ENCODE results near the gene ANKRD13B. TPM values are rescaled to one million over a fixed set of nuclear protein-coding genes. Genes with fewer than 3 reads are reported as not detected.
"Not testable (repeated sequence)": the region's sequence is repeated elsewhere in the genome, so short reads cannot be mapped to it uniquely, and the experiment has no call there.

Gene ANKRD13B
- total RNA-seq, 1 experiment from 2014 or later = 17.9 TPM

GRCh38 chr17:29645515-29646051 is 52.7 kb downstream of the ANKRD13B start:
- Mint-ChIP-seq H3K27me3 (ENCODE audit: insufficient read depth, unreplicated experiment) (no peaks in the 10 kb centered on the region), H3K4me1 (ENCODE audit: insufficient read depth, unreplicated experiment) (peaks cover 21% of the 10 kb centered on the region), H3K36me3 (ENCODE audit: insufficient read depth, unreplicated experiment) (peaks cover 19% of the 10 kb centered on the region), H3K27ac (ENCODE audit: low read depth, unreplicated experiment) (peak overlapping the region; percentile 87), H3K4me3 (ENCODE audit: unreplicated experiment) (peak overlapping the region; percentile 45), H3K9me3 (ENCODE audit: unreplicated experiment) (no peaks in the 10 kb centered on the region)
- ChIA-PET POLR2A (interaction anchor here (0.6 to 2.0 kb wide), 10 partner anchors 17 to 285 kb away, joined by 3 to 11 read pairs (median 4); partner anchors contain the start of gene SSH2), CTCF (interaction anchor here (0.7 to 0.8 kb wide), 2 partner anchors 59 to 278 kb away, joined by 3 to 6 read pairs; no protein-coding TSS in a partner anchor)
- DNase-seq (ENCODE audit: unreplicated experiment) = peak; percentile 63
- no peak for TF ChIP-seq CTCF (IDR thresholded peaks at IDR 0.05; ENCODE audit: unreplicated experiment)
- BruUV-seq (replicated peaks) = no TSS peak
- intact Hi-C loops (cut with micrococcal nuclease) = no loop called here

- peaks cover 17% of the 10 kb centered on the region for H3K4me1 Mint-ChIP-seq (ENCODE audit: insufficient read depth, unreplicated experiment)
- no peaks in the 10 kb centered on the region for H3K27me3 Mint-ChIP-seq (ENCODE audit: insufficient read depth, unreplicated experiment)
- ChIA-PET CTCF (interaction anchor here (0.6 to 1.4 kb wide), 5 partner anchors 9 to 257 kb away, joined by 3 to 6 read pairs (median 3); no protein-coding TSS in a partner anchor), POLR2A (interaction anchor here (1.2 to 1.4 kb wide), 2 partner anchors 9 to 64 kb away, joined by 3 to 4 read pairs; no protein-coding TSS in a partner anchor)
- H3K9me3 Mint-ChIP-seq (ENCODE audit: unreplicated experiment) = no peaks in the 10 kb centered on the region
- no peak overlapping the region for H3K4me3 Mint-ChIP-seq (ENCODE audit: unreplicated experiment)
- peaks cover 14% of the 10 kb centered on the region for H3K36me3 Mint-ChIP-seq (ENCODE audit: insufficient read depth, unreplicated experiment)
- no peak for TF ChIP-seq CTCF (IDR thresholded peaks at IDR 0.05; ENCODE audit: unreplicated experiment)
- H3K27ac Mint-ChIP-seq (ENCODE audit: low read depth, unreplicated experiment) = no peak overlapping the region
- intact Hi-C loops (cut with micrococcal nuclease) = no loop called here
- no TSS peak for BruUV-seq (replicated peaks)
- DNase-seq (ENCODE audit: unreplicated experiment) = no peak
Measured at GRCh38 chr17:29648005-29648404, 55.1 kb downstream of the ANKRD13B start.

GRCh38 chr17:29649359-29649758 is 56.4 kb downstream of the ANKRD13B start:
- POLR2A ChIA-PET = no interaction called here

GRCh38 chr17:29650396-29650795 is 57.5 kb downstream of the ANKRD13B start:
- Mint-ChIP-seq H3K4me1 (ENCODE audit: insufficient read depth, unreplicated experiment) (peaks cover 8% of the 10 kb centered on the region), H3K36me3 (ENCODE audit: insufficient read depth, unreplicated experiment) (peaks cover 15% of the 10 kb centered on the region), H3K27me3 (ENCODE audit: insufficient read depth, unreplicated experiment) (no peaks in the 10 kb centered on the region), H3K27ac (ENCODE audit: low read depth, unreplicated experiment) (peak overlapping the region; percentile 27), H3K9me3 (ENCODE audit: unreplicated experiment) (no peaks in the 10 kb centered on the region), H3K4me3 (ENCODE audit: unreplicated experiment) (no peak overlapping the region)
- CTCF ChIA-PET = no interaction called here
- no peak for DNase-seq (ENCODE audit: unreplicated experiment)
- BruUV-seq (replicated peaks) = no TSS peak
- no peak for TF ChIP-seq CTCF (IDR thresholded peaks at IDR 0.05; ENCODE audit: unreplicated experiment)
- POLR2A ChIA-PET = no interaction called here
- intact Hi-C loops (cut with micrococcal nuclease) = no loop called here

More at GRCh38 chr17:29649359-29649758, 56.4 kb downstream of the ANKRD13B start:
- Mint-ChIP-seq H3K4me3 (ENCODE audit: unreplicated experiment) (no peak overlapping the region), H3K4me1 (ENCODE audit: insufficient read depth, unreplicated experiment) (peaks cover 17% of the 10 kb centered on the region), H3K27ac (ENCODE audit: low read depth, unreplicated experiment) (no peak overlapping the region), H3K36me3 (ENCODE audit: insufficient read depth, unreplicated experiment) (peaks cover 13% of the 10 kb centered on the region), H3K9me3 (ENCODE audit: unreplicated experiment) (no peaks in the 10 kb centered on the region), H3K27me3 (ENCODE audit: insufficient read depth, unreplicated experiment) (no peaks in the 10 kb centered on the region)
- no peak for TF ChIP-seq CTCF (IDR thresholded peaks at IDR 0.05; ENCODE audit: unreplicated experiment)
- DNase-seq (ENCODE audit: unreplicated experiment) = no peak
- intact Hi-C loops (cut with micrococcal nuclease) = no loop called here
- CTCF ChIA-PET = no interaction called here
- BruUV-seq (replicated peaks) = no TSS peak

GRCh38 chr17:29651913-29652312 is 59.0 kb downstream of the ANKRD13B start:
- H3K27me3 Mint-ChIP-seq (ENCODE audit: insufficient read depth, unreplicated experiment); H3K4me1 Mint-ChIP-seq (ENCODE audit: insufficient read depth, unreplicated experiment); H3K4me3 Mint-ChIP-seq (ENCODE audit: unreplicated experiment); DNase-seq (ENCODE audit: unreplicated experiment); BruUV-seq (replicated peaks); H3K9me3 Mint-ChIP-seq (ENCODE audit: unreplicated experiment); intact Hi-C loops (cut with micrococcal nuclease); H3K27ac Mint-ChIP-seq (ENCODE audit: low read depth, unreplicated experiment): not testable (repeated sequence)
- ChIA-PET POLR2A (interaction anchor here (0.7 to 0.9 kb wide), 3 partner anchors 13 to 109 kb away, joined by 3 to 4 read pairs (median 3); no protein-coding TSS in a partner anchor), CTCF (interaction anchor here (0.7 kb wide), 1 partner anchor 154 kb away, joined by 4 read pairs; no protein-coding TSS in a partner anchor)
- H3K36me3 Mint-ChIP-seq (ENCODE audit: insufficient read depth, unreplicated experiment) = peaks cover 30% of the 10 kb centered on the region

Measured in MCF 10A (cell line).